ENCODE results near the gene A2ML1.
"Not testable (repeated sequence)": the region's sequence is repeated elsewhere in the genome, so short reads cannot be mapped to it uniquely, and the experiment has no call there.

Gene A2ML1

DNA sequence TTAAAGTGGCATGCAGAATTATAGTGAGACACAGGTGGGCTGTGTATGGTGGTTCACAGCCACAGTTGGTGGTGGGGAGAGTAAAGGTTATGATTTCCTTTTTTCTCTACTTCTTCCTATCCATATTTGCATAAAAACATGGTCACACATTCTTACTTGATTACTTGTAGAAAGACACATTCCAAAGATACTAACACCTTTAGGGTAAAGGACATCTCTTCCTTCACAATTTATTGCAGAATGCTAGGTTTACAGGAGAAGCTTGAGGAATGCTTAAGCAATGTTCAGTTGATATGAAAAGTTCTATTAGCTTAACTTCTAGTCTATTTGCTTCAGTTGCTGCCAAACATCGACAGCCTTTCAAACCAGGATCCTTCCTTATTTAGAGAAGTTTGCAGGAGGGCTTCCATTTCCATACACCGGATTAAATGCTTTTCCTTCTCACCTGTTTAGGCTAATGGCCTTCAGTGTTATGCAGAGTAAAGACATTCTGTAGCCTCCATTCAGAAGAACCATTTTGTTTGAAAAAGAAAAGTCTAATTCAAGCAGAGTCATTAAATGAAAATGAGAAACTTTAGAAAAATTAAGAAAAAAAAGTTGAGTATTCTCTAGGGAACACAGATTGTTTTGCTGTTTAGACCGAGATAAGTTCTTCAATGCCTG lies 89.3 kb downstream of the A2ML1 start:
- no peak for DNase-seq

DNA sequence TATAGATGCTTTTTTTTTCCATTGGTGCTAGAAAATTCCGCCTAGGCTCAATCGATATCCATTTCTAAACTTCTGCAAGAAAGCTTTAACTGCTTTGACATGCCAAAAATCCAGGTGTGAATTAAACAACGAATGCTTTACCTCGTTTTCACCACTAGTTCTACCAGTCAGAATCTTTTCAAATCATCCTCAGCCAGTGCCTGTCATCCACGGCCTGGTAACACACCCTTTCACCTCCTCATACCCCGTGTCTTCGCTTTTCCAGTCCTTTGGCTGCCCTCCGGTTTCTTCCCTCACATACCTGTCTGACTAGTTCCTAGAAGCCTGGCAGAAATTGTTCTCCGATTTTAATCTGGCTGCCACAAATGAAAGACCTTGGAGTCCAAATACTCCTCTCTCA lies 90.5 kb downstream of the A2ML1 start:
- no peak for DNase-seq

DNA sequence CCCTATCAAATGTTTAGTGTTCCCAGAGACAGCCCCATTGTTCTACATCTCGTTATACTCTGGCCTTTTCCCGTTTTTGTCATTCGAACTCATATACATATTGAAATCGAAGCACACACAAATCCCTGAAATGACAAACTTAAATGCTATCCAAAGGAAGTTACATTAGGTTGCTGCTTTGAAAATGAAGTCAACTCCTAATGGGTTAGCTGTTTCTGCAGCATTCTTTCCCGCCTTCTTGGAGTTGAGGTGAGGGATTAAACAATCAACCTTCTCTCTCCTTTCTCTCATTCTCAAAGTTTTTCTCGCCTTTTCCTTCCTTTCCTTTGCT lies 91.2 kb downstream of the A2ML1 start:
- DNase-seq, result no peak

DNA sequence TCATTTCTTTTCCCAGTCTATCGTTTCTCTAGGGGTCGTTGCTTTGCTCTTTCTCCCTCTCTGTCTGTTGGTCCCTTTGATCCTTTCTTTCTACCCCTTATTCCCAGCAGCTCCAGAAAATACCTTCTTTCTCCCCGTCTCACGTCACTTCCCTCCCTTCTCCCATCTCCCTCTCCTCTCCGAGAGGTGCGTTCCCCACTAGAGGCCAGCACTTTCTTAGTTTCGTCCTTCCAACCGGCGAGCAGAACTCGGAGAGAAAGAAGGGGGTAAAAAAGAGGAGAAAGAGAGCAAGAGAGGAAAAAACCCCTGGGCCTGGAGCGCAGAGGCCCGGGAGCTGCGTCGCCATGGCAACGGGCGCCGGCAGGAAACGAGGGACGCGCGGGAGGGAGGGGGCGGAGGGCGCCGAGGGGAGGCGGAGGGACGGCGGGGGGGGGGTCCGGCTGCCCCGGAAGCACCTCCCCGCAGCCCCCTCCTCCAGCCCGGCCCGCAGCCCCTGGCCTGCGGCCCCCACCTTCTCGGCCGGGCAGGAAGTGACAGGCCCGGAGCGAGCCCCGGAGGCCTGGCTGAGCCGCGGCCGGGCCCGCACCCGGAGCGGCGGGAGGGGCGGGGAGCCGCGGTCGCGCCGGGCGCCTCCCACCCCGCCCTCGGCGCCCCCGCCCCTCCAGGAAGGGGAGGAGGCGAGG lies 91.8 kb downstream of the A2ML1 start, which contains the start of gene PHC1:
TSS of gene PHC1 (plus strand) at position 477 of the 683 bp plus-strand sequence. CDS start 3,169 bp downstream, outside the sequence.
- peak; percentile 88 for DNase-seq

DNA sequence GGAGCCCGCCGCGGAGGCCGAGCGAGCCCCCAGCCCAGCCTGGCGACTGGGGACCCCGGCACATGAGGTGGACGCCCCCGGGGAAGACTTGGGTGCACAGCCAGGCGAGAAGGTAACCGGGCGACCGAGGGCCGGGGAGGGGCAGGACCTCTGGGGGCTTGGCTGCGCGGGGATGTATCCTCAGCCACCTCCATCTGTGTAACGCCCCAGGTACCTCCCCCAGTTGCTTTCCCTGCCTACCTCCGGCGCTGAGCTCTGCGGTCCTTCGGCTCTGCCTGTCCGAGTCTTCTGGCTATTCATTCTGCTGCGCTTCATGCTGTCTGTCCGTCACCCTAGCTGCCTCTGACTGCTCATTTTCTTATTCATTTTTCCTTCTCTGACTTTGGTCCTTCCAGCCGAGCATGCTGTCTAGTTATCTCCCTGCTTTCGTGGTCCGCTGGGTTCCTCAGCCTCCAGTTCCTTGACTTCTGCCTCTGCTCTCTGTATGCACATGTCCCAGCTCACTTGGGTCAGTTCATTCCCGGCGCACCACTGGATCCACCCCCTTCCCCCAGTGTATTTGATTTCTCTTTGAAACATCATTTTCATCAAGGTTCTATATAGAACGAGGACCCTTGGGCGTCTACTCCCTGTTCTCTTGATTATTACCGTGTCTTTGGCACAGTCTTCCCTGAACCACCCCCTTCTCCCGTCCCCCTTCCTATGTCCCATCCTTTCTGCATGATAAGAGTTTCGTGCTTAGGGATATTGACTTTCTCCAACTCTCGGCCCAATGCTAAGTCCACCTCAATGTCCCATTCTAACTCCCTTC lies 92.5 kb downstream of the A2ML1 start:
- peak; percentile 80 for DNase-seq

DNA sequence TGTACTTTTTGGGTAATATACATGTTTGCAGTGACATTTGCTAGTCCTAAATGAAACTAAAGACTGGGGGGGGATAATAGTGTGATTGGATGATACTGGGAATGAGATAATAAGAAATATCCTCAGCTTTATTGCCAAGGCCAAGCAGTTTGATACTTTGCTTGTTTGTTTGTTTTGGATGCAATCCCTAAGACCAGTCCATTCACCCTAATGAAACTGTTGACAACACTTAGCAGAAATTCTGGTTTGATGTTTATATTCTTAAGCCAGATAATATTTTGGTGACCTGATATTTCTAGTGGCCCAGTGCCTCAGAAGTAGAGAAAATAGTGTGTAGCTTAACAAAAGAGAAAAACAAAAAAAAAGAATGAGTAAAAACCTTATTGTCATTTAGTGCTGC lies 93.7 kb downstream of the A2ML1 start:
- DNase-seq, result no peak

DNA sequence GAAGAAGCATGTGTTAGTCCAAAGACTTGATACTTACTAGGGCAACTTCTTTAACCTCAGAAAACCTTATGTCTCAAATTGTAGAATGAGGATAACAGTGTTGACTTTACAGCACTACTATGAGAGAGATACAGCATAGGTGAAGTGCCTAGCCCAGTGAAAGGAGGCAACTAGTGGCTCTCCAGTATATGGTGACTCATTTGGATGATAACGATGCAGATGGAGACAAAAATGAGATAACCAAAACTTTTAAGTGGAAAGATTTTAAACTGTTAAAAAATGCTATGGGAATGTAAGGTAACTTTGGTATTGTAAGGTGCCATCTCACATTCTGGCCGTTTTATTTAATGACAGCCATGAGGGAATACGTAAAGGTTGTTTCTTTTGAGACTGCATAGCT lies 94.6 kb downstream of the A2ML1 start:
- DNase-seq, result no peak

DNA sequence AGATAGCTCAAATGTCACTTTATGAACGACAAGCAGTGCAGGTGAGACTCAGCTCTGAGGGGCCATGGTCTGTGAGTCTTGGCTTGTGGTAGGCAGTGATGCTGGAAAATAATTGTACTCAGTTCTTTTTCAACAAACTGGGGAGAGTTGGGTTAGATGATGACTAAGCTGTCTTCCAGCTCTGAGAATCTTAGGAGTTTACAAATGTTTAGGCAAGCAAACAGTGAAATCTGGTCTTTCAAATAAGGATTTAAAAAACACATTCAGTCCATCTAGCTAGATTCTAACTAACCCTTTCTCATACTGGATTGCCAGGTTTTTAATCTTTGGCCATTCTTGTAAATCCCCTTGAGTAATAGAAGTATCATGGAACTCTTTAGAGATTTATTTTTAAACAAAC lies 95.3 kb downstream of the A2ML1 start:
- DNase-seq, result no peak

DNA sequence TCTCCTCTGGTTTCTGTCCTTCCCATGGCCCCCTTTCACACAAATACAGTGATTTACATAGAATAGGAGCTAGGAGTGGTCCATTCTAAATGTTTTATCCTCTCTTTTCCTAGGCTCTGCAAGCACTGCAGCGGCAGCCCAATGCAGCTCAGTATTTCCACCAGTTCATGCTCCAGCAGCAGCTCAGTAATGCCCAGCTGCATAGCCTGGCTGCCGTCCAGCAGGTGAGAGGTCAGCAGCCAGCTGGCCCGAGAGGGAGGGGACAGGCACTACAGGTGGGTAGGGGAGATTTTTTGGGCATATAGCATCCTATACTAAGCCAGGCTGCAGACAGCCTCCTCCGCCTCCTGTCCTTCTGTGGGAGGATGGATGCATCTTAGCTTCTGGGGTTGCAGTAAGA lies 97.2 kb downstream of the A2ML1 start:
- not testable (repeated sequence) for DNase-seq

DNA sequence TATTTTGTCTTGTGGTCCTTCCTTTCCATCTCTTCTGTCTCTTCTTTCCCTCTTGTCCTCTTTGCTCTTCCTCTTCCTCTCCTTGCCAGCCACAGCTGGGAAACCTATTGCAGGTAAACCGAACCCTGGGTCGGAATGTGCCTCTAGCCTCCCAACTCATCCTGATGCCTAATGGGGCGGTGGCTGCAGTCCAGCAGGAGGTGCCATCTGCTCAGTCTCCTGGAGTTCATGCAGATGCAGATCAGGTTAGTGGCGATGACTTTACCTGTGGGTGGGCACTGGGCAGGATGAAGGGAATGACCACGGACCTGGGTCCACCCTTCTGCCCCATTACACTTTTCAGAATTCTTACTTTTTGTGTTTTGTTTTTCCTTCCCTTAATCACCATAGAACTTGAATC lies 100.1 kb downstream of the A2ML1 start:
- no peak for DNase-seq

Data from right forelimb (tissue), 1 donor.